ENCODE data around the gene GRID2.
"Not testable (repeated sequence)": the region's sequence is repeated elsewhere in the genome, so short reads cannot be mapped to it uniquely, and the experiment has no call there.

Gene GRID2

GRCh38 chr4:93285346-93285745 is 981.6 kb downstream of the GRID2 start:
- no peak overlapping the region for H3K27ac Mint-ChIP-seq
- no peak overlapping the region for H3K4me3 Mint-ChIP-seq
- no peaks in the 10 kb centered on the region for H3K4me1 Mint-ChIP-seq
- DNase-seq (ENCODE audit: low spot score in 2 of 2) (no peak), ATAC-seq (no peak)
- peaks cover 4% of the 10 kb centered on the region for H3K9me3 Mint-ChIP-seq
- no peaks in the 10 kb centered on the region for H3K36me3 Mint-ChIP-seq

- Mint-ChIP-seq H3K27ac (no peak overlapping the region), H3K4me3 (no peak overlapping the region), H3K4me1 (no peaks in the 10 kb centered on the region), H3K36me3 (no peaks in the 10 kb centered on the region), H3K9me3 (peaks cover 8% of the 10 kb centered on the region)
- DNase-seq (ENCODE audit: low spot score in 2 of 2) (no peak), ATAC-seq (no peak)
Measured at GRCh38 chr4:93289241-93289640, 985.5 kb downstream of the GRID2 start.

- H3K4me3 Mint-ChIP-seq = no peak overlapping the region
- H3K9me3 Mint-ChIP-seq = peaks cover 10% of the 10 kb centered on the region
- H3K36me3 Mint-ChIP-seq = no peaks in the 10 kb centered on the region
- H3K4me1 Mint-ChIP-seq = no peaks in the 10 kb centered on the region
- DNase-seq (ENCODE audit: low spot score in 2 of 2) = no peak
- ATAC-seq = no peak
- H3K27ac Mint-ChIP-seq = no peak overlapping the region
Measured at GRCh38 chr4:93289831-93290230, 986.1 kb downstream of the GRID2 start.

- Mint-ChIP-seq H3K4me3 (no peak overlapping the region), H3K4me1 (no peaks in the 10 kb centered on the region), H3K36me3 (no peaks in the 10 kb centered on the region), H3K9me3 (peaks cover 18% of the 10 kb centered on the region), H3K27ac (no peak overlapping the region)
- DNase-seq (ENCODE audit: low spot score in 2 of 2) = no peak
- ATAC-seq = no peak
Measured at GRCh38 chr4:93299118-93299517, 995.4 kb downstream of the GRID2 start.

- H3K9me3 Mint-ChIP-seq = peaks cover 12% of the 10 kb centered on the region
- not testable (repeated sequence) for H3K27ac Mint-ChIP-seq; H3K4me3 Mint-ChIP-seq; H3K36me3 Mint-ChIP-seq; H3K4me1 Mint-ChIP-seq; DNase-seq (ENCODE audit: low spot score in 2 of 2); ATAC-seq
Measured at GRCh38 chr4:93300780-93301555, 997.2 kb downstream of the GRID2 start.

GRCh38 chr4:93302310-93302709 is 998.5 kb downstream of the GRID2 start:
- H3K9me3 Mint-ChIP-seq = peaks cover 12% of the 10 kb centered on the region
- H3K27ac Mint-ChIP-seq = no peak overlapping the region
- H3K4me3 Mint-ChIP-seq = no peak overlapping the region
- no peaks in the 10 kb centered on the region for H3K4me1 Mint-ChIP-seq
- H3K36me3 Mint-ChIP-seq = no peaks in the 10 kb centered on the region
- ATAC-seq = no peak
- DNase-seq (ENCODE audit: low spot score in 2 of 2) = no peak

GRCh38 chr4:93303440-93303839 is 999.7 kb downstream of the GRID2 start:
- Mint-ChIP-seq H3K4me3 (no peak overlapping the region), H3K27ac (no peak overlapping the region), H3K36me3 (no peaks in the 10 kb centered on the region), H3K4me1 (no peaks in the 10 kb centered on the region), H3K9me3 (peaks cover 14% of the 10 kb centered on the region)
- ATAC-seq (no peak), DNase-seq (ENCODE audit: low spot score in 2 of 2) (no peak)

- Mint-ChIP-seq H3K9me3 (peaks cover 18% of the 10 kb centered on the region), H3K36me3 (no peaks in the 10 kb centered on the region), H3K4me1 (no peaks in the 10 kb centered on the region), H3K4me3 (no peak overlapping the region), H3K27ac (no peak overlapping the region)
- no peak for ATAC-seq
- no peak for DNase-seq (ENCODE audit: low spot score in 2 of 2)
Measured at GRCh38 chr4:93312299-93312698, 1008.5 kb downstream of the GRID2 start.

- ATAC-seq = no peak
- no peaks in the 10 kb centered on the region for H3K4me1 Mint-ChIP-seq
- H3K27ac Mint-ChIP-seq = no peak overlapping the region
Measured at GRCh38 chr4:93313197-93313596, 1009.4 kb downstream of the GRID2 start.

GRCh38 chr4:93317057-93317456 is 1013.3 kb downstream of the GRID2 start:
- no peaks in the 10 kb centered on the region for H3K36me3 Mint-ChIP-seq
- no peak overlapping the region for H3K27ac Mint-ChIP-seq

More at GRCh38 chr4:93313197-93313596, 1009.4 kb downstream of the GRID2 start:
- no peaks in the 10 kb centered on the region for H3K36me3 Mint-ChIP-seq
- no peak overlapping the region for H3K4me3 Mint-ChIP-seq
- peaks cover 16% of the 10 kb centered on the region for H3K9me3 Mint-ChIP-seq
- DNase-seq (ENCODE audit: low spot score in 2 of 2) = no peak

GRCh38 chr4:93317561-93317960 is 1013.8 kb downstream of the GRID2 start:
- Mint-ChIP-seq H3K4me1 (no peaks in the 10 kb centered on the region), H3K4me3 (no peak overlapping the region), H3K27ac (no peak overlapping the region), H3K36me3 (no peaks in the 10 kb centered on the region), H3K9me3 (peaks cover 12% of the 10 kb centered on the region)
- ATAC-seq = no peak
- no peak for DNase-seq (ENCODE audit: low spot score in 2 of 2)

More at GRCh38 chr4:93317057-93317456, 1013.3 kb downstream of the GRID2 start:
- Mint-ChIP-seq H3K4me1 (no peaks in the 10 kb centered on the region), H3K9me3 (peaks cover 12% of the 10 kb centered on the region), H3K4me3 (no peak overlapping the region)
- DNase-seq (ENCODE audit: low spot score in 2 of 2) (no peak), ATAC-seq (no peak)

GRCh38 chr4:93319041-93319440 is 1015.3 kb downstream of the GRID2 start:
- Mint-ChIP-seq H3K9me3 (peaks cover 12% of the 10 kb centered on the region), H3K36me3 (no peaks in the 10 kb centered on the region), H3K27ac (no peak overlapping the region), H3K4me3 (no peak overlapping the region), H3K4me1 (no peaks in the 10 kb centered on the region)
- ATAC-seq (no peak), DNase-seq (ENCODE audit: low spot score in 2 of 2) (no peak)

GRCh38 chr4:93320356-93320755 is 1016.6 kb downstream of the GRID2 start:
- Mint-ChIP-seq H3K9me3 (peaks cover 14% of the 10 kb centered on the region), H3K27ac (no peak overlapping the region), H3K4me3 (no peak overlapping the region), H3K4me1 (no peaks in the 10 kb centered on the region), H3K36me3 (no peaks in the 10 kb centered on the region)
- no peak for ATAC-seq
- no peak for DNase-seq (ENCODE audit: low spot score in 2 of 2)

- no peaks in the 10 kb centered on the region for H3K4me1 Mint-ChIP-seq
- no peaks in the 10 kb centered on the region for H3K36me3 Mint-ChIP-seq
- H3K4me3 Mint-ChIP-seq = no peak overlapping the region
- H3K27ac Mint-ChIP-seq = no peak overlapping the region
- ATAC-seq (no peak), DNase-seq (ENCODE audit: low spot score in 2 of 2) (no peak)
- peaks cover 19% of the 10 kb centered on the region for H3K9me3 Mint-ChIP-seq
Measured at GRCh38 chr4:93327346-93327745, 1023.6 kb downstream of the GRID2 start.

GRCh38 chr4:93334003-93334402 is 1030.2 kb downstream of the GRID2 start:
- Mint-ChIP-seq H3K9me3 (peaks cover 11% of the 10 kb centered on the region), H3K36me3 (no peaks in the 10 kb centered on the region), H3K4me1 (no peaks in the 10 kb centered on the region), H3K27ac (no peak overlapping the region), H3K4me3 (no peak overlapping the region)
- ATAC-seq (no peak), DNase-seq (ENCODE audit: low spot score in 2 of 2) (no peak)

- ATAC-seq (no peak), DNase-seq (ENCODE audit: low spot score in 2 of 2) (no peak)
- H3K4me3 Mint-ChIP-seq = no peak overlapping the region
- no peaks in the 10 kb centered on the region for H3K36me3 Mint-ChIP-seq
- no peak overlapping the region for H3K27ac Mint-ChIP-seq
- H3K9me3 Mint-ChIP-seq = peaks cover 11% of the 10 kb centered on the region
- no peaks in the 10 kb centered on the region for H3K4me1 Mint-ChIP-seq
Measured at GRCh38 chr4:93337196-93337595, 1033.4 kb downstream of the GRID2 start.
